Stimulated activated CD8-positive, alpha-beta memory T cell treated with anti-CD3 and anti-CD28 coated beads, Interleukin-4, amount 100 ng/mL, for 4 hours (primary cell): ENCODE measurements around the gene CDC25B.
"Not testable (repeated sequence)": the region's sequence is repeated elsewhere in the genome, so short reads cannot be mapped to it uniquely, and the experiment has no call there.

Source experiments
- DNase-seq, 2 donors: peaks; one replicate each; pipeline ENCODE4 v3.0.0-alpha.2; 2020; ENCODE audit warnings: low read depth in 2 of 2, low spot score in 1 of 2

Gene CDC25B

GRCh38 chr20:3784216-3784853 is 11.8 kb upstream of the CDC25B start:
- no peak for DNase-seq

GRCh38 chr20:3784863-3785239 is 11.3 kb upstream of the CDC25B start:
- no peak for DNase-seq

- no peak for DNase-seq
These were observed 10.6 kb upstream of the CDC25B start for GRCh38 chr20:3785240-3786125.

- no peak for DNase-seq
These were observed 10.0 kb upstream of the CDC25B start for GRCh38 chr20:3786126-3786484.

GRCh38 chr20:3786665-3787323 is 9.3 kb upstream of the CDC25B start, which contains the start of gene CENPB:
TSS of gene CENPB (minus strand) at chr20:3786740. CDS start at chr20:3786483, 257 bp downstream.
- DNase-seq = peak; percentile 68 to 72

- no peak for DNase-seq
These were observed 8.6 kb upstream of the CDC25B start for GRCh38 chr20:3787324-3788014.

- DNase-seq = no peak
These were observed 7.4 kb upstream of the CDC25B start for GRCh38 chr20:3788685-3789155.

GRCh38 chr20:3789201-3789600 is 6.9 kb upstream of the CDC25B start:
- DNase-seq = not testable (repeated sequence)

GRCh38 chr20:3794168-3794567 is 1.9 kb upstream of the CDC25B start:
- DNase-seq = not testable (repeated sequence)

GRCh38 chr20:3794701-3795420 is 1.2 kb upstream of the CDC25B start:
- DNase-seq = no peak

- no peak for DNase-seq
These were observed 541 bp downstream of the CDC25B start for GRCh38 chr20:3796477-3797225.

GRCh38 chr20:3797226-3797545 is 1.1 kb downstream of the CDC25B start:
- DNase-seq = no peak

- no peak for DNase-seq
These were observed 1.7 kb downstream of the CDC25B start for GRCh38 chr20:3797592-3798372.

GRCh38 chr20:3798373-3798768 is 2.3 kb downstream of the CDC25B start:
- no peak for DNase-seq

- DNase-seq = no peak
These were observed 2.8 kb downstream of the CDC25B start for GRCh38 chr20:3798908-3799248.

GRCh38 chr20:3800256-3800877 is 4.3 kb downstream of the CDC25B start:
- no peak for DNase-seq

GRCh38 chr20:3800878-3801260 is 4.8 kb downstream of the CDC25B start:
- no peak for DNase-seq

GRCh38 chr20:3801299-3801698 is 5.2 kb downstream of the CDC25B start:
- DNase-seq = no peak

- no peak for DNase-seq
These were observed 5.7 kb downstream of the CDC25B start for GRCh38 chr20:3801846-3802245.
